PC-3 (cell line): ENCODE results near the gene ST6GALNAC3.

Source experiments
- CTCF ChIP-seq: fragments of 300-600 bp; sonication (generic); conservative IDR thresholded peaks from 2 replicates; pipeline ENCODE4 v1.5.1; 2017; ENCODE audit warnings: antibody characterized with exemption, low read depth, mild to moderate bottlenecking, low read length
- EZH2 ChIP-seq: fragments of 300-600 bp; sonication (generic); IDR thresholded peaks from one replicate; pipeline ENCODE4 v1.6.1; 2017; ENCODE audit warnings: antibody characterized with exemption, mild to moderate bottlenecking, low read length; ENCODE audit not compliant: unreplicated experiment
- EZH2phosphoT487 ChIP-seq: fragments of 300-600 bp; sonication (generic); IDR thresholded peaks from 2 replicates; pipeline ENCODE4 v1.6.1; 2018; ENCODE audit warnings: mild to moderate bottlenecking, antibody characterized with exemption, low read length, borderline replicate concordance

GRCh38 chr1:76444773-76445172 is 370.2 kb downstream of the ST6GALNAC3 start:
- TF ChIP-seq CTCF (no peak), EZH2phosphoT487 (no peak), EZH2 (no peak)
